Measurements from ENCODE around the gene CXCL16.
A peak's percentile ranks its signal among the peaks of the same experiment; 100 is the strongest.
"Not testable (repeated sequence)": the region's sequence is repeated elsewhere in the genome, so short reads cannot be mapped to it uniquely, and the experiment has no call there.

Gene CXCL16

GRCh38 chr17:4720787-4721186, 18.9 kb downstream of the CXCL16 start:
- no peak for DNase-seq

GRCh38 chr17:4719684-4720221, 20.0 kb downstream of the CXCL16 start:
- DNase-seq: no peak

- no peak for DNase-seq
Observed at GRCh38 chr17:4719146-4719545, 20.6 kb downstream of the CXCL16 start.

DNA sequence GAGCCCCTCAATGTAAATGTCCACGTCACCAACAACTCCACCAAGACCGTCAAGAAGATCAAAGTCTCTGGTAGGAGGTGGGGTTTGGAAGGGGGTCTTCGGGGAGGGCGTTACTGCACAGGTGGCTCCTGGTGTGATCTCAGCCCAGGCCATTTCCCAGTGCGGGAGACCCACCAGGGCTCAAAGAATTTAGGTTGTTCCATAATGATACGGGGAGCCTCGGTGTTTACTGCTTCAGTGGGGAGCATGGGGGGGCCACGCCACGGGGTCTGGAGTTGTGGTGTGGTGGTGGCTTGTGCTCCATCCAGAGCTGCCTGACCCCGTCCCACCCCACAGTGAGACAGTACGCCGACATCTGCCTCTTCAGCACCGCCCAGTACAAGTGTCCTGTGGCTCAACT, 21.5 kb downstream of the CXCL16 start:
- DNase-seq: no peak

DNA sequence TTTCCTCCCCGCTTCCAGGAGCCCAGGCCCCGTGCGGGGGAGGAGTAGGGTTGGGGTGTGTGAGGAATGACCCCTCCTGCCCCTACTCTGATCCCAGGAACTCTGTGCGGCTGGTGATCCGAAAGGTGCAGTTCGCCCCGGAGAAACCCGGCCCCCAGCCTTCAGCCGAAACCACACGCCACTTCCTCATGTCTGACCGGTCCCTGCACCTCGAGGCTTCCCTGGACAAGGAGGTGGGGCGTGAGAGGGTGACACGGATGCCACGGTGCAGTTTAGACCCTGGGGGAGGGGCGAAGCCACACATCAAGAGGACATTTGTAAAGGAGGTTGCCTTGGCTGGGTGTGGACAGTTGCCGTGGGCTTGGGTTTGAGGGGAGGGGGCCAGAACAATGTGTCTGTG, 21.9 kb downstream of the CXCL16 start:
- DNase-seq: no peak

- DNase-seq: no peak
Observed at GRCh38 chr17:4716081-4716480, 23.6 kb downstream of the CXCL16 start.

DNA sequence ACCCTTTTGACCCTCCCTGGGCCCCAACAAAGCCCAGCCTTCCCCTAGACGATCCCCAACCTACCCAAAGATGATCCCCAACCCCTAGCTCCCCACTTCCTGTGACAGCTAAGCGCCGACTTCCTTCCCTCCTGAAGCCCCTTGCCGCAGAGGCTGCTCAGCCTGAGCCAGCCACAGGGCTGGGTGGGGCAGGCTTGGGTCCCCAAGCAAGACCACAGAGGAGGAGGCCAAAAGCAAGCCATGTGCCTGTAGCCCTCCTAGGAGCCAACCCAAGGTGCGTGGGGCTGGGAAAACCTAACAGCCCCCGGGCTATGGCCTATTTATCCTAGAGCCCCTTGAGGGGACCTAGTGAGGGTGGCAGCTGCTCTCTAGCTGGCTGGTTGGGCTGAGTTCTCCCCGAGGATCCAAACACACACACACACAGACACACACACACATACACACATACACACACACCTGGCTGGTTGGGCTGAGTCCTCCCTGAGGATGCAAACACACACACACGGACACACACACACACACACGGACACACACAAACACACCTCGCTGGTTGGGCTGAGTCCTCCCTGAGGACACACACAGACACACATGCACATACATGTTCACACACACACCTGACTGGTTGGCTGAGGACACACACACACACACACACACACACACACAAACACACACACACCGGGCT, 24.5 kb downstream of the CXCL16 start:
- peak; percentile 54 for DNase-seq

DNA sequence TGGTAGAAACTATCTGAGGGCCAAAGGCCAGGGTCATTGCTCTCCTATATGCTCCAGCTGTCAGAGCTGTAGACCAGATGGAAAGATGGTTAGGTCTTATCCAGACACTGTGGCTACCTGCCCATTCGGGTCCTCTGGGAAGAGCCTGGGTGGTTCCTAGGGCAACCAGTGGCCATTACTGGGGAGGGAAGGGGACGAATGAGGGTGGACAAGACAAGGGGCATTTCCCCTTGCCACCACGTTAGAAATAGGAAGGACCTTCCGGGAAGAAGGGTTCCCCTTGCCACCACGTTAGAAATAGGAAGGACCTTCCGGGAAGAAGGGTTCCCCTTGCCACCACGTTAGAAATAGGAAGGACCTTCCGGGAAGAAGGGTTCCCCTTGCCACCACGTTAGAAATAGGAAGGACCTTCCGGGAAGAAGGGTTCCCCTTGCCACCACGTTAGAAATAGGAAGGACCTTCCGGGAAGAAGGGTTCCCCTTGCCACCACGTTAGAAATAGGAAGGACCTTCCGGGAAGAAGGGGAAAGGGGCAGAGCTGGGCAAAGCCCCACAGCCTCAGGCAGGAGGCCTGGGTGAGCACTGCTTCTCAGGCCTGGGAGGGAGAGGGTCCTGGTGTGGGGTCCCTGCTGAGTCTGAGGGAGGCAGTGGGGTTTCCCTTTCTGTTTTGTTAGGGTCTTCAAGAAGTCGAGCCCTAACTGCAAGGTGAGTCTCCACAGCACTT, 25.2 kb downstream of the CXCL16 start:
- not testable (repeated sequence) for DNase-seq

GRCh38 chr17:4712526-4712925, 27.2 kb downstream of the CXCL16 start:
- DNase-seq: no peak

GRCh38 chr17:4711661-4712181, 28.0 kb downstream of the CXCL16 start:
- no peak for DNase-seq

GRCh38 chr17:4710693-4711634, 28.8 kb downstream of the CXCL16 start:
- DNase-seq: peak; percentile 46

- DNase-seq: peak; percentile 99
Observed at GRCh38 chr17:4709794-4710692, 29.7 kb downstream of the CXCL16 start, which contains the start of gene ARRB2. Gene ARRB2 (plus strand): TSS chr17:4710632. CDS start chr17:4710722, 90 bp downstream.

DNA sequence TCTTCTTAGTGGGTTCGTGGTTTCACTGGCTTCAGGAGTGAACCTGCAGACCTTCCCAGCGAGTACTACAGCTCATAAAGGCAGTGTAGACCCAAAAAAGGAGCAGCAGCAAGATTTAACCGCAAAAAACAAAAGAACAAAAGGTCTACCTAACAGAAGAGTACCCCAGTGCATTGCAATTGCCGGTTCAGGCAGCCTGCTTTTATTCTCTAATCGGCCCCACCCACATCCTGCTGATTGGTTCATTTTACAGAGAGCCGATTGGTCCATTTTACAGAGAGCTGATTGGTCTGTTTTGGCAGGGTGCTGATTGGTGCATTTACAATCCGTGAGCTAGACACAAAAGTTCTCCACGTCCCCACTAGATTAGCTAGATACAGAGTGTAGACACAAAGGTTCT, 31.3 kb downstream of the CXCL16 start:
- DNase-seq: no peak

- DNase-seq: no peak
Observed at GRCh38 chr17:4706121-4706520, 33.6 kb downstream of the CXCL16 start.

GRCh38 chr17:4704991-4705390, 34.7 kb downstream of the CXCL16 start:
- DNase-seq: no peak

DNA sequence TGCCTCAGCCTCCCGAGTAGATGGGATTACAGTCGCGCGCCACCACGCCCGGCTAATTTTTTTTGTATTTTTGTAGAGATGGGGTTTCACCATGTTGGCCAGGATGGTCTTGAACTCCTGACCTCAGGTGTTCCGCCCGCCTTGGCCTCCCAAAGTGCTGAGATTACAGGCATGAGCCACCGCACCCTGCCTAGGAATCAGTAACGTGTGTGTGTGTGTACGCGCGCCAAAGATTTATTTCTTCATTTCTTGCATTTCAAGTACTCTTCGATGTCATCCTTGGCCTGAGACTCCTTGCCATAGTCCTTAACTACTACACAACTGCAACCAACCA, 35.2 kb downstream of the CXCL16 start:
- not testable (repeated sequence) for DNase-seq

- DNase-seq: no peak
Observed at GRCh38 chr17:4703330-4703691, 36.4 kb downstream of the CXCL16 start.

DNA sequence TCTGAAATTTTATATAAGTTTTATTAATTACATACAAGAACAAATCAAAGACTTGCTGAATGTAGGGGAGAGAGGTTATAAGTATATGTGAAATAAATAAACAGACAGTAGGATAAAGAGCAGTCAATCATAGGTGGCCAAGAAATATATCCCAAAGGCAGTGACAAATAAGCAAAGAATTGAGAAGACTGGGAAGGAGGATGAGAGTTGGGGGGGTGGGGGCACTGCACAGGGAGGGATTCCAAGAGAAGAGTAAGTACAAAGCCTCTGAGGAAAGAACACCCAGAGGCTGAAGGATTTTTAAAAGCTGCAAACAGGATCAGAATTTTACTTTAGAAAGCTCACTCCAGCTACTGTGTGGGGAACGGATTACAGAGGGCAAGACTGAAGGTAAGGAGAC, 38.6 kb downstream of the CXCL16 start:
- no peak for DNase-seq

DNA sequence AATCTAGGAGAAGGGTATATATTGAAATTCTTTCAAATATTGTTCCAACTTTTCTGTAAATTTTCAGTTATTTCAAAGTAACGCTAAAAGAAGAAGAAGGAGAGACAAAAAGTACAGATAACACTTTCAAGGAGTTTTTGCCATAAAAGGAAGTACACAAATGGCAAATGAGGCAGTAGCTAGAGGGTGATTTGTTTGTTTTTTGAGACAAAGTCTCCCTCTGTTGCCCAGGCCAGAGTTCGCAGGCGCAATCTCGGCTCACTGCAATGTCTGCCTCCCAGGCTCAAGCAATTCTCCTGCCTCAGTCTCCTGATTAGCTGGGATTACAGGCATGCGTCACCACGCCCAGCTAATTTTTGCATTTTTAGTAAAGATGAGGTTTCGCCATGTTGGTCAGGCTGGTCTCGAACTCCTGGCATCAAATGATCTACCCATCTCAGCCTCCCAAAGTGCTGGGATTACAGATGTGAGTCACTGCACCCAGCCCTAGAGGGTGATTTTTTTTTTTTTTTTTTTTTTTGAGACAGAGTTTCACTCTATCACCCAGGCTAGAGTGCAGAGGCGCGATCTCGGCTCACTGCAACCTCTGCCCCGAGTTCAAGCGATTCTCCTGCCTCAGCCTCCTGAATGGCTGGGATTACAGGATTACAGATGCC, 40.2 kb downstream of the CXCL16 start:
- DNase-seq: not testable (repeated sequence)

- no peak for DNase-seq
Observed at GRCh38 chr17:4696437-4696805, 43.3 kb downstream of the CXCL16 start.

DNA sequence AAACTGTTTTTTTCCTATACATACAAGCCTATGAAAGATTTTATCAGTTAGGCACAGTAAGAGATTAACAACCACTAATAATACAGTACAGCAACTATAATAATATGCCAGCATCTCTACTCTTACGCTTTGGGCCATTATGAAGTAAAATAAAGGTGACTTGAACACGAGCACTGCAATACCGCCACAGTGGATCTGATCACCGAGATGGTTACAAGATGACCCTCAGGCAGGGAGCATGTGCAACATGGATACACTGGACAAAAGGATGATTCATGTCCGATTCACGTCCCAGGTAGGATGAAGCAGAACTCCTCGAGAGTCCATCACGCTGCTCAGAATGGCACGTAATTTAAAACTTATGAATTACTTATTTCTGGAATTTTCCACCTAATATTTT, 46.3 kb downstream of the CXCL16 start:
- DNase-seq: no peak
